Measurements from ENCODE around the gene PHOX2B. TPM values are rescaled to one million over a fixed set of nuclear protein-coding genes. Genes with fewer than 3 reads are reported as not detected.

PHOX2B gene
- total and polyA plus RNA-seq, 2 of the 13 experiments (the other 11 are each of a cell fraction or from before 2014, with no cell fraction given), result not detected

DNA sequence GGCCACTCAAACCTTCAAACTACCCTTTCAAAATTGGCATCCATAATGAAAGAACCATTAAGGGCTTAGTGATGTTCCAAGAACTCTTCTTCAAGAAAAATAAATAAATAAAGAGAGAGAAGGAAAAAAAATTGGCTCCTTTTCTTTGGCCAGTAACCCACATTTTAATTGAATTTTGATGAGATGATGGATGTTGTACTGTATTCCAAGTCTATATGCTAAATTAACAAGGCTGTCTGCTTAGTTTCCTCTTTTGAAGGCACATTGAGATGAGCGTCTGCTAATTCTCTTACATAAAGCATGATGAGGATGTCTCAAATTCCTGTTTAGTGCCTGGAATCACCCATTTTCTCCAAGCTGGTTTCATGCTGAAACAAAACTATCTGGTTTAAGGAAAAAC is 33.4 kb downstream of the PHOX2B start:
- FAIRE-seq (no peak), DNase-seq (ENCODE audit: low spot score) (no peak), ATAC-seq (no peak)
- no peaks in the 10 kb centered on the region for H3K9me3 ChIP-seq (ENCODE audit: low read length)
- H3K4me2 ChIP-seq (ENCODE audit: low read depth, low read length), result no peak overlapping the region
- H3K27me3 ChIP-seq (ENCODE audit: control insufficient read depth in 1 of 2, insufficient read depth in 2 of 2, low read length in 2 of 2), result no peaks in the 10 kb centered on the region
- intact Hi-C loops (cut with micrococcal nuclease; ENCODE audit: unreplicated experiment), result no loop called here
- BruUV-seq (replicated peaks), result no TSS peak
- H3K4me1 ChIP-seq (ENCODE audit: insufficient read depth, low read length), result no peaks in the 10 kb centered on the region
- 0% methylated on average over 1 of the region's 1 CpG for WGBS (ENCODE audit: low lambda C conversion rate)
- in situ Hi-C loops (cut with HindIII; ENCODE audit: extremely low pct_ligation_motif_present, low pct_unique_long_range_greater_than_20kb), result no loop called here
- CTCF ChIA-PET (ENCODE audit: low intra/inter-chr PET ratio, low total read pairs), result no interaction called here
- TF ChIP-seq GMEB2 (CRISPR knock-in tag; IDR thresholded peaks at IDR 0.05; ENCODE audit: low read depth) (no peak), ZNF496 (CRISPR knock-in tag; IDR thresholded peaks at IDR 0.05; ENCODE audit: insufficient replicate concordance) (no peak), GATAD2A (CRISPR knock-in tag; IDR thresholded peaks at IDR 0.05) (no peak), HDAC1 (CRISPR knock-in tag; IDR thresholded peaks at IDR 0.05) (no peak), SMARCC2 (IDR thresholded peaks at IDR 0.05) (no peak), RXRB (CRISPR knock-in tag; IDR thresholded peaks at IDR 0.05; ENCODE audit: borderline replicate concordance) (no peak), ZNF790 (CRISPR knock-in tag; IDR thresholded peaks at IDR 0.05; ENCODE audit: borderline replicate concordance) (no peak), SAFB2 (CRISPR knock-in tag; IDR thresholded peaks at IDR 0.05; ENCODE audit: borderline replicate concordance, low read depth) (no peak)
- TF ChIP-seq, protein P1, sequence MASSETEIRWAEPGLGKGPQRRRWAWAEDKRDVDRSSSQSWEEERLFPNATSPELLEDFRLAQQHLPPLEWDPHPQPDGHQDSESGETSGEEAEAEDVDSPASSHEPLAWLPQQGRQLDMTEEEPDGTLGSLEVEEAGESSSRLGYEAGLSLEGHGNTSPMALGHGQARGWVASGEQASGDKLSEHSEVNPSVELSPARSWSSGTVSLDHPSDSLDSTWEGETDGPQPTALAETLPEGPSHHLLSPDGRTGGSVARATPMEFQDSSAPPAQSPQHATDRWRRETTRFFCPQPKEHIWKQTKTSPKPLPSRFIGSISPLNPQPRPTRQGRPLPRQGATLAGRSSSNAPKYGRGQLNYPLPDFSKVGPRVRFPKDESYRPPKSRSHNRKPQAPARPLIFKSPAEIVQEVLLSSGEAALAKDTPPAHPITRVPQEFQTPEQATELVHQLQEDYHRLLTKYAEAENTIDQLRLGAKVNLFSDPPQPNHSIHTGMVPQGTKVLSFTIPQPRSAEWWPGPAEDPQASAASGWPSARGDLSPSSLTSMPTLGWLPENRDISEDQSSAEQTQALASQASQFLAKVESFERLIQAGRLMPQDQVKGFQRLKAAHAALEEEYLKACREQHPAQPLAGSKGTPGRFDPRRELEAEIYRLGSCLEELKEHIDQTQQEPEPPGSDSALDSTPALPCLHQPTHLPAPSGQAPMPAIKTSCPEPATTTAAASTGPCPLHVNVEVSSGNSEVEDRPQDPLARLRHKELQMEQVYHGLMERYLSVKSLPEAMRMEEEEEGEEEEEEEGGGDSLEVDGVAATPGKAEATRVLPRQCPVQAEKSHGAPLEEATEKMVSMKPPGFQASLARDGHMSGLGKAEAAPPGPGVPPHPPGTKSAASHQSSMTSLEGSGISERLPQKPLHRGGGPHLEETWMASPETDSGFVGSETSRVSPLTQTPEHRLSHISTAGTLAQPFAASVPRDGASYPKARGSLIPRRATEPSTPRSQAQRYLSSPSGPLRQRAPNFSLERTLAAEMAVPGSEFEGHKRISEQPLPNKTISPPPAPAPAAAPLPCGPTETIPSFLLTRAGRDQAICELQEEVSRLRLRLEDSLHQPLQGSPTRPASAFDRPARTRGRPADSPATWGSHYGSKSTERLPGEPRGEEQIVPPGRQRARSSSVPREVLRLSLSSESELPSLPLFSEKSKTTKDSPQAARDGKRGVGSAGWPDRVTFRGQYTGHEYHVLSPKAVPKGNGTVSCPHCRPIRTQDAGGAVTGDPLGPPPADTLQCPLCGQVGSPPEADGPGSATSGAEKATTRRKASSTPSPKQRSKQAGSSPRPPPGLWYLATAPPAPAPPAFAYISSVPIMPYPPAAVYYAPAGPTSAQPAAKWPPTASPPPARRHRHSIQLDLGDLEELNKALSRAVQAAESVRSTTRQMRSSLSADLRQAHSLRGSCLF (CRISPR knock-in tag; IDR thresholded peaks at IDR 0.05; ENCODE audit: borderline replicate concordance), result no peak
- TF ChIP-seq, protein P2, sequence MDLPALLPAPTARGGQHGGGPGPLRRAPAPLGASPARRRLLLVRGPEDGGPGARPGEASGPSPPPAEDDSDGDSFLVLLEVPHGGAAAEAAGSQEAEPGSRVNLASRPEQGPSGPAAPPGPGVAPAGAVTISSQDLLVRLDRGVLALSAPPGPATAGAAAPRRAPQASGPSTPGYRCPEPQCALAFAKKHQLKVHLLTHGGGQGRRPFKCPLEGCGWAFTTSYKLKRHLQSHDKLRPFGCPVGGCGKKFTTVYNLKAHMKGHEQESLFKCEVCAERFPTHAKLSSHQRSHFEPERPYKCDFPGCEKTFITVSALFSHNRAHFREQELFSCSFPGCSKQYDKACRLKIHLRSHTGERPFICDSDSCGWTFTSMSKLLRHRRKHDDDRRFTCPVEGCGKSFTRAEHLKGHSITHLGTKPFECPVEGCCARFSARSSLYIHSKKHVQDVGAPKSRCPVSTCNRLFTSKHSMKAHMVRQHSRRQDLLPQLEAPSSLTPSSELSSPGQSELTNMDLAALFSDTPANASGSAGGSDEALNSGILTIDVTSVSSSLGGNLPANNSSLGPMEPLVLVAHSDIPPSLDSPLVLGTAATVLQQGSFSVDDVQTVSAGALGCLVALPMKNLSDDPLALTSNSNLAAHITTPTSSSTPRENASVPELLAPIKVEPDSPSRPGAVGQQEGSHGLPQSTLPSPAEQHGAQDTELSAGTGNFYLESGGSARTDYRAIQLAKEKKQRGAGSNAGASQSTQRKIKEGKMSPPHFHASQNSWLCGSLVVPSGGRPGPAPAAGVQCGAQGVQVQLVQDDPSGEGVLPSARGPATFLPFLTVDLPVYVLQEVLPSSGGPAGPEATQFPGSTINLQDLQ (CRISPR knock-in tag; IDR thresholded peaks at IDR 0.05), result no peak
- H3K36me3 ChIP-seq (replicated peaks in 1 of 2; ENCODE audit: control insufficient read depth in 1 of 2, insufficient read depth in 2 of 2, low read length in 2 of 2), result no peaks in the 10 kb centered on the region
- no peaks in the 10 kb centered on the region for H3K79me2 ChIP-seq (ENCODE audit: insufficient read depth, low read length)
- H3K4me3 ChIP-seq (replicated peaks in 1 of 3; ENCODE audit: insufficient read depth in 1 of 3, low read depth in 2 of 3, low read length in 3 of 3), result no peak overlapping the region
- H2AFZ ChIP-seq (ENCODE audit: low read length), result no peak overlapping the region
- no peaks in the 10 kb centered on the region for H4K20me1 ChIP-seq (ENCODE audit: insufficient read depth, low read length)
- POLR2A ChIA-PET, result no interaction called here
- no peak overlapping the region for H3K9ac ChIP-seq (ENCODE audit: insufficient read depth, low read depth, low read length)
- H3K27ac ChIP-seq (ENCODE audit: extremely low read length, insufficient read depth, low read length), result no peak overlapping the region

Data from HepG2 (cell line).